ENCODE results near the gene SOAT2. TPM values are rescaled to one million over a fixed set of nuclear protein-coding genes. Genes with fewer than 3 reads are reported as not detected.

The SOAT2 gene
- total and polyA plus RNA-seq, 2 donors (not counting 1 experiment from before 2014, with no cell fraction given) = under 0.01 TPM; not detected in 1

DNA sequence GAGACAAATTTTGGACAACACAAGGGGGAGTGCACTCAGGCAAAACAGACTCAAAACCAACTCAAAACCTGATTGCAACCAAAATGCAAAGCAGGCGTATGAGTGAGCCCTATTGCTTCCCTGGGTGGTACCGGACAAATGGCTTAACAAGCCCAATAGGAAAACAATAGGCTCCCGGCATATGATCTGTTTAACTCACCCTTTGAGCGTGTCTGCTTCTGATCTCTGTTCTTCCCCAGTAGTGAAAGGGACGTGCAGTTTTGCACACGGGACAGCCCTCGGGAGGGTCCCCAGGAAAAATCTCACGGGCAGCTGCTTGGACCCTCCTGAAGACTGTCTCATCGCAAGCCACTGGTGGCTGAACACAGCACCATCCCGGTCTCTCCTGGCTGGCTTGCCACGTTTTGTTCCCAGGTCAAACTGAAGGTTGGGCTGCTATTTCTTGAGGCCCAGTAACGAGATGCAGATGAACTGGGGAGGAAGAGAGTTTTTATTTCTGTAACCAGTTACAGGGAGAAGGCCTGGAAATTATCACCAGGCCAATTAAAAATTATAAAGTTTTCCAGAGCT is 9.9 kb downstream of the SOAT2 start:
- no peaks in the 10 kb centered on the region for H4K20me1 ChIP-seq (ENCODE audit: control insufficient read depth, extremely low read depth, insufficient read depth, low read length)
- no peaks in the 10 kb centered on the region for H3K36me3 ChIP-seq (ENCODE audit: control insufficient read depth, insufficient read depth, low read length)
- H3K27me3 ChIP-seq (ENCODE audit: control insufficient read depth, insufficient read depth, low read length) = no peaks in the 10 kb centered on the region
- no peak overlapping the region for H3K9ac ChIP-seq (ENCODE audit: insufficient read depth, low read length)
- no peak overlapping the region for H3K27ac ChIP-seq (ENCODE audit: insufficient read depth, low read length)
- TF ChIP-seq EZH2 (IDR thresholded peaks at IDR 0.05; ENCODE audit: low read length, missing control alignments) = no peak
- TF ChIP-seq, protein P1, sequence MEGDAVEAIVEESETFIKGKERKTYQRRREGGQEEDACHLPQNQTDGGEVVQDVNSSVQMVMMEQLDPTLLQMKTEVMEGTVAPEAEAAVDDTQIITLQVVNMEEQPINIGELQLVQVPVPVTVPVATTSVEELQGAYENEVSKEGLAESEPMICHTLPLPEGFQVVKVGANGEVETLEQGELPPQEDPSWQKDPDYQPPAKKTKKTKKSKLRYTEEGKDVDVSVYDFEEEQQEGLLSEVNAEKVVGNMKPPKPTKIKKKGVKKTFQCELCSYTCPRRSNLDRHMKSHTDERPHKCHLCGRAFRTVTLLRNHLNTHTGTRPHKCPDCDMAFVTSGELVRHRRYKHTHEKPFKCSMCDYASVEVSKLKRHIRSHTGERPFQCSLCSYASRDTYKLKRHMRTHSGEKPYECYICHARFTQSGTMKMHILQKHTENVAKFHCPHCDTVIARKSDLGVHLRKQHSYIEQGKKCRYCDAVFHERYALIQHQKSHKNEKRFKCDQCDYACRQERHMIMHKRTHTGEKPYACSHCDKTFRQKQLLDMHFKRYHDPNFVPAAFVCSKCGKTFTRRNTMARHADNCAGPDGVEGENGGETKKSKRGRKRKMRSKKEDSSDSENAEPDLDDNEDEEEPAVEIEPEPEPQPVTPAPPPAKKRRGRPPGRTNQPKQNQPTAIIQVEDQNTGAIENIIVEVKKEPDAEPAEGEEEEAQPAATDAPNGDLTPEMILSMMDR (conservative IDR thresholded peaks at IDR 0.05 in 1 of 2, IDR thresholded peaks at IDR 0.05 in 1 of 2; ENCODE audit: low read depth in 1 of 2, low read length in 2 of 2) = no peak
- no peak overlapping the region for H2AFZ ChIP-seq (ENCODE audit: low read length)
- no peak overlapping the region for H3K4me3 ChIP-seq (replicated peaks in 1 of 4; ENCODE audit: control extremely low read depth in 1 of 4, insufficient read depth in 1 of 4, low read depth in 3 of 4, low read length in 4 of 4)
- no peaks in the 10 kb centered on the region for H3K4me1 ChIP-seq (ENCODE audit: control insufficient read depth, extremely low read depth, insufficient read depth, low read length)
- no peaks in the 10 kb centered on the region for H3K9me3 ChIP-seq (ENCODE audit: control insufficient read depth, insufficient read depth, low read depth, low read length)
- H3K4me2 ChIP-seq (ENCODE audit: extremely low read depth, insufficient read depth, low read length) = no peak overlapping the region
- no peaks in the 10 kb centered on the region for H3K79me2 ChIP-seq (ENCODE audit: control insufficient read depth, insufficient read depth, low read length)
- DNase-seq (ENCODE audit: low read depth in 2 of 2) = no peak

DNA sequence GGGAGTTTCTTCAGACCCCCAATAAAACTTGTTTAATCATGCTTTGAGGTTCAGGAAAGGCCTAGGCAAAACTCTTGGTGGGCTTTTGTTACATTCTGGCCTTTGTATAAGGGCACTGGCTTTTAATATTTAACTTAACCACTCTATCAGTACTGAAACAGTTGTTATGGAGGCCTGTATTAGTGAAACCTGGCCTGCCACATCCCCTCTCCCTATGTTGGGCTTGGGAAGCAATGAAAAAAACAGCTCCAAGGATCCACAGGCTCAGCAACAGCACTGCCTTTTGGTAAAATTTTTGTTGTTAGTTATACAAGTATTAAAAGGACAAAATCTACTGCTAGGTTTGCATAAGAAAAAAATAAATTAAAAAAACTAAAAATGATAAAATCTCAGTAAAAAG is 10.7 kb downstream of the SOAT2 start:
- no peak for TF ChIP-seq EZH2 (IDR thresholded peaks at IDR 0.05; ENCODE audit: low read length, missing control alignments)
- H3K4me3 ChIP-seq (replicated peaks in 1 of 4; ENCODE audit: control extremely low read depth in 1 of 4, insufficient read depth in 1 of 4, low read depth in 3 of 4, low read length in 4 of 4) = no peak overlapping the region
- DNase-seq (ENCODE audit: low read depth in 2 of 2) = no peak

DNA sequence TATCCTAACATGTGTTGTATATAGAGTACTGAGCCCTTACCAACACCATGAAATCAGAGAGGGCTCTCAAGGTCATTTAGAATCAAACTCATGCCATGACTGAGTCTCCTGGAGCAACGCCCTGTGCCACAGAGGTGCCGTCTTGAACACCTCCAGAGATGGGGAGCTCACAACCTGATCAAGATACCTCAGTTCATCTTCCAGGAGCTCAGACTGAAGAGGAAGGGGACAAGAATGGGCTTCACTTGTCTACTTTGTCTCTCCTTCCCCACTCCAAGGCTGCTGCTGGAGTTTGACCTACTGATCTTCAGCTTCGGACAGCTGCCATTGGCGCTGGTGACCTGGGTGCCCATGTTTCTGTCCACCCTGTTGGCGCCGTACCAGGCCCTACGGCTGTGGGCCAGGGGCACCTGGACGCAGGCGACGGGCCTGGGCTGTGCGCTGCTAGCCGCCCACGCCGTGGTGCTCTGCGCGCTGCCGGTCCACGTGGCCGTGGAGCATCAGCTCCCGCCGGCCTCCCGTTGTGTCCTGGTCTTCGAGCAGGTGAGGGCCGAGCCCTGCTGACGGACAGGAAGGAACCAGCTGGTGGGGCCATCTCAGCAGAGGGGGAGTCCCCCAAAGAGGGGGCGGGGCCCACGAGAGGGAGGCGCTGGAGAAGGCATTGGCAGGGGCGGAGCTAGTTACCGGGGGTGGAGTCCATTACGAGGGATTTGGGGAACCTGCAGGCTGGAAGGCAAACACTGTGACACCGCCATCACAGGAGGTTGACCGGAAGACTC is 12.0 kb downstream of the SOAT2 start:
- TF ChIP-seq, protein P1 (conservative IDR thresholded peaks at IDR 0.05 in 1 of 2, IDR thresholded peaks at IDR 0.05 in 1 of 2; ENCODE audit: low read depth in 1 of 2, low read length in 2 of 2) = no peak
- no peak for TF ChIP-seq EZH2 (IDR thresholded peaks at IDR 0.05; ENCODE audit: low read length, missing control alignments)
- Histone ChIP-seq H3K9me3 (ENCODE audit: control insufficient read depth, insufficient read depth, low read depth, low read length) (no peaks in the 10 kb centered on the region), H3K4me3 (replicated peaks in 1 of 4; ENCODE audit: control extremely low read depth in 1 of 4, insufficient read depth in 1 of 4, low read depth in 3 of 4, low read length in 4 of 4) (no peak overlapping the region), H3K36me3 (ENCODE audit: control insufficient read depth, insufficient read depth, low read length) (no peaks in the 10 kb centered on the region), H3K27me3 (ENCODE audit: control insufficient read depth, insufficient read depth, low read length) (no peaks in the 10 kb centered on the region), H3K4me2 (ENCODE audit: extremely low read depth, insufficient read depth, low read length) (no peak overlapping the region), H2AFZ (ENCODE audit: low read length) (no peak overlapping the region), H3K9ac (ENCODE audit: insufficient read depth, low read length) (no peak overlapping the region), H3K79me2 (ENCODE audit: control insufficient read depth, insufficient read depth, low read length) (no peaks in the 10 kb centered on the region), H3K27ac (ENCODE audit: insufficient read depth, low read length) (no peak overlapping the region), H4K20me1 (ENCODE audit: control insufficient read depth, extremely low read depth, insufficient read depth, low read length) (no peaks in the 10 kb centered on the region), H3K4me1 (ENCODE audit: control insufficient read depth, extremely low read depth, insufficient read depth, low read length) (no peaks in the 10 kb centered on the region)
- no peak for DNase-seq (ENCODE audit: low read depth in 2 of 2)

More for the DNA sequence above, 10.7 kb downstream of the SOAT2 start:
- no peaks in the 10 kb centered on the region for H3K4me1 ChIP-seq (ENCODE audit: control insufficient read depth, extremely low read depth, insufficient read depth, low read length)
- H3K9ac ChIP-seq (ENCODE audit: insufficient read depth, low read length) = no peak overlapping the region
- no peak overlapping the region for H3K27ac ChIP-seq (ENCODE audit: insufficient read depth, low read length)
- no peaks in the 10 kb centered on the region for H3K9me3 ChIP-seq (ENCODE audit: control insufficient read depth, insufficient read depth, low read depth, low read length)
- no peak overlapping the region for H2AFZ ChIP-seq (ENCODE audit: low read length)
- H3K36me3 ChIP-seq (ENCODE audit: control insufficient read depth, insufficient read depth, low read length) = no peaks in the 10 kb centered on the region
- H3K79me2 ChIP-seq (ENCODE audit: control insufficient read depth, insufficient read depth, low read length) = no peaks in the 10 kb centered on the region
- no peak overlapping the region for H3K4me2 ChIP-seq (ENCODE audit: extremely low read depth, insufficient read depth, low read length)
- no peaks in the 10 kb centered on the region for H4K20me1 ChIP-seq (ENCODE audit: control insufficient read depth, extremely low read depth, insufficient read depth, low read length)
- no peaks in the 10 kb centered on the region for H3K27me3 ChIP-seq (ENCODE audit: control insufficient read depth, insufficient read depth, low read length)
